Measurements from ENCODE around the gene CLEC14A.

DNA sequence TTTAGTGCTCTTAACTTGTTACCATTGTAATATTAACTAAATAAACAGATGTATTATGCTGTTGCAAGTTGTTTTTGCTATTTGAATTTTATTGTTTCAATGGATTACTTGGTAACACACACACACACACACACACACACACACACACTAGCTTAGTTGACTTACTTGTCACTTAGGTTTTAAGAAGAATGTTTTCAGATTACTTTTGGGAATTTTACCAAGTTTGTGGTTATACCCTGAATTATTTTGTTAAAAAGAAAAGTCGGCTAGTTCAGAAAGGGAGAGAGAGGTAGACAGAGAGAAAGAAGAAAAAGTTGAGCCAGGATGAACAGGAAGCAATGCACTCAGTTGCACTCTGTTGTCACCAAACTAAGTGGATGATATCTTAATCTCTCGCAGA lies 42.9 kb downstream of the CLEC14A start:
- TF ChIP-seq, protein P1, sequence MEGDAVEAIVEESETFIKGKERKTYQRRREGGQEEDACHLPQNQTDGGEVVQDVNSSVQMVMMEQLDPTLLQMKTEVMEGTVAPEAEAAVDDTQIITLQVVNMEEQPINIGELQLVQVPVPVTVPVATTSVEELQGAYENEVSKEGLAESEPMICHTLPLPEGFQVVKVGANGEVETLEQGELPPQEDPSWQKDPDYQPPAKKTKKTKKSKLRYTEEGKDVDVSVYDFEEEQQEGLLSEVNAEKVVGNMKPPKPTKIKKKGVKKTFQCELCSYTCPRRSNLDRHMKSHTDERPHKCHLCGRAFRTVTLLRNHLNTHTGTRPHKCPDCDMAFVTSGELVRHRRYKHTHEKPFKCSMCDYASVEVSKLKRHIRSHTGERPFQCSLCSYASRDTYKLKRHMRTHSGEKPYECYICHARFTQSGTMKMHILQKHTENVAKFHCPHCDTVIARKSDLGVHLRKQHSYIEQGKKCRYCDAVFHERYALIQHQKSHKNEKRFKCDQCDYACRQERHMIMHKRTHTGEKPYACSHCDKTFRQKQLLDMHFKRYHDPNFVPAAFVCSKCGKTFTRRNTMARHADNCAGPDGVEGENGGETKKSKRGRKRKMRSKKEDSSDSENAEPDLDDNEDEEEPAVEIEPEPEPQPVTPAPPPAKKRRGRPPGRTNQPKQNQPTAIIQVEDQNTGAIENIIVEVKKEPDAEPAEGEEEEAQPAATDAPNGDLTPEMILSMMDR (conservative IDR thresholded peaks at IDR 0.05 in 1 of 2, IDR thresholded peaks at IDR 0.05 in 1 of 2; ENCODE audit: extremely low read depth in 1 of 2, insufficient read depth in 1 of 2, low read depth in 1 of 2, low read length in 2 of 2): no peak
- TF ChIP-seq EZH2 (IDR thresholded peaks at IDR 0.05; ENCODE audit: borderline replicate concordance, low read length): no peak

Data from mammary epithelial cell (primary cell).